HG02759 (cell line): ENCODE data around the gene LSM12.

Source experiments
- ATAC-seq: cut with Tn5 transposase; IDR thresholded peaks from one replicate; pipeline ENCODE4 v1.9.1; 2021; ENCODE audit warnings: mild to moderate bottlenecking, moderate library complexity; ENCODE audit not compliant: unreplicated experiment

Gene LSM12

GRCh38 chr17:43988301-43988700 lies 78.2 kb downstream of the LSM12 start:
- ATAC-seq, result no peak

- ATAC-seq, result no peak
Observed at GRCh38 chr17:43987131-43988021, 79.1 kb downstream of the LSM12 start.

GRCh38 chr17:43986225-43986981 lies 80.1 kb downstream of the LSM12 start:
- ATAC-seq, result no peak

DNA sequence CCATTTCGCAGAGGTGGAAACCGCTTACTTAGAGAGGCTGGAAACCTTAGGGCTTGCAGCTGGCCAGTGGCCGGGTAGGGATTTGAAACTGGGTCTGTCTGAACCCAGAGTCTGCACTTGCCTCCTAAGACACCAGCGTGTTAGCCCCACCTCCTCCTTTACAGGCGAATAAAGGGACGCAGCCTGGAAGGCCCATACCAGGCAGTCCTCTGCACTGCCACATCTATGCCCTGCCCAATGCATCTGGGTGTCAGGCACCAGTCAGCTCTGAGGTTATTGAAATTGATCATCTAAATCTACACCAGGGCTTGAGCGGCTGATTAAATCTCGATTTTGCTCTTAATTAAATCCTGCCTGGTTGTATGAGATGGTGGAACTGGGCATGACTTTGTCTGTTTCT lies 82.0 kb downstream of the LSM12 start:
- ATAC-seq, result no peak
